Measurements from ENCODE around the gene IGF2. TPM values are rescaled to one million over a fixed set of nuclear protein-coding genes. Genes with fewer than 3 reads are reported as not detected.

IGF2 gene
- total RNA-seq, 2 experiments from 2014 or later = not detected

DNA sequence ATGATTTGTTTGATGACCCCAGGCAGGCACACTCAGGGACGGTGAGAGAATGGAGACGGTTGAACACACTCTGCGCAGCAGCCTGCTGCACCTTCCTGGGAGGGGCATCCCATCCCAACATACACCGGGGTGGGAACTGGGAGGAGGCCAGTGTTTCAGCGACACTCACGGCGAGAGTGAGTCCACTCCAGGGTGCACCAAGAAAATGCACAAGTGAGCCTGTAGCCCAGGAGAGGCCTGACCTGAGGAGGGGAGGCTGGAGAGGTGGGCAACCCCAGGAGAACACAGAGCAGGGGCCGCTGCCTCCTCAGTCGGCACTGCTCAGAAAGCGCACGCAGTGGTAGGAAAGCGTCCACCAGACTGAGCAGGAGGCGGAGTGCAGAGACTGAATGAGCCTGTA is 54.5 kb downstream of the IGF2 start:
- CTCF ChIA-PET = no interaction called here
- no peak for ATAC-seq (ENCODE audit: poor library complexity)

More for the DNA sequence above, 54.5 kb downstream of the IGF2 start:
- no peak overlapping the region for H3K4me3 ChIP-seq (ENCODE audit: low read length)
- H3K36me3 ChIP-seq (ENCODE audit: insufficient read depth, low read length) = no peaks in the 10 kb centered on the region
- peaks cover 8% of the 10 kb centered on the region for H3K4me1 Mint-ChIP-seq (ENCODE audit: low read depth)
- DNase-seq = no peak
- H3K4me1 ChIP-seq (ENCODE audit: insufficient read depth, low read length) = no peaks in the 10 kb centered on the region
- peaks cover 0 to 20% of the 10 kb centered on the region in 2 experiments for H3K9me3 ChIP-seq (ENCODE audit: control insufficient read depth in 1 of 2, insufficient read depth in 1 of 2, low read length in 2 of 2)
- no peaks in the 10 kb centered on the region for H3K36me3 Mint-ChIP-seq (ENCODE audit: low read depth)
- H3K27ac ChIP-seq (ENCODE audit: low read depth in 1 of 2, low read length in 2 of 2) = no peak overlapping the region
- H3K9me3 Mint-ChIP-seq = peaks cover 8% of the 10 kb centered on the region
- POLR2A ChIA-PET = no interaction called here
- TF ChIP-seq, protein P1, sequence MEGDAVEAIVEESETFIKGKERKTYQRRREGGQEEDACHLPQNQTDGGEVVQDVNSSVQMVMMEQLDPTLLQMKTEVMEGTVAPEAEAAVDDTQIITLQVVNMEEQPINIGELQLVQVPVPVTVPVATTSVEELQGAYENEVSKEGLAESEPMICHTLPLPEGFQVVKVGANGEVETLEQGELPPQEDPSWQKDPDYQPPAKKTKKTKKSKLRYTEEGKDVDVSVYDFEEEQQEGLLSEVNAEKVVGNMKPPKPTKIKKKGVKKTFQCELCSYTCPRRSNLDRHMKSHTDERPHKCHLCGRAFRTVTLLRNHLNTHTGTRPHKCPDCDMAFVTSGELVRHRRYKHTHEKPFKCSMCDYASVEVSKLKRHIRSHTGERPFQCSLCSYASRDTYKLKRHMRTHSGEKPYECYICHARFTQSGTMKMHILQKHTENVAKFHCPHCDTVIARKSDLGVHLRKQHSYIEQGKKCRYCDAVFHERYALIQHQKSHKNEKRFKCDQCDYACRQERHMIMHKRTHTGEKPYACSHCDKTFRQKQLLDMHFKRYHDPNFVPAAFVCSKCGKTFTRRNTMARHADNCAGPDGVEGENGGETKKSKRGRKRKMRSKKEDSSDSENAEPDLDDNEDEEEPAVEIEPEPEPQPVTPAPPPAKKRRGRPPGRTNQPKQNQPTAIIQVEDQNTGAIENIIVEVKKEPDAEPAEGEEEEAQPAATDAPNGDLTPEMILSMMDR (IDR thresholded peaks at IDR 0.05) = no peak
- no peak overlapping the region for H3K27ac Mint-ChIP-seq
- peaks cover 8% of the 10 kb centered on the region for H3K27me3 Mint-ChIP-seq
- no peak overlapping the region for H3K4me3 Mint-ChIP-seq
- intact Hi-C loops (cut with DNase I, micrococcal nuclease) = no loop called here
- H3K27me3 ChIP-seq (ENCODE audit: control insufficient read depth in 1 of 2, insufficient read depth in 2 of 2, low read length in 2 of 2) = no peaks in the 10 kb centered on the region

Small RNA genes lying within 50 kb of the gene (microRNA-seq; reads per million reads assigned to microRNA genes)
- not detected for gene MIR4686 (ENCODE audit: borderline microRNAs expressed, borderline replicate concordance)
- not detected for gene MIR483 (ENCODE audit: borderline microRNAs expressed, borderline replicate concordance)

Other genes starting within 250 kb of the IGF2 start
- not detected for gene PRR33, start 247.5 kb downstream of the IGF2 start, total RNA-seq
- gene TNNT3, start 219.7 kb downstream of the IGF2 start, total RNA-seq = 10 to 100 TPM; 19.1 to 21.9 TPM
- 10 to 100 TPM; 31.1 to 38.3 TPM for gene MRPL23, start 192.1 kb downstream of the IGF2 start, total RNA-seq
- not detected for gene H19, start 141.5 kb downstream of the IGF2 start, total RNA-seq
- gene INS, start 21.8 kb upstream of the IGF2 start, total RNA-seq = not detected
- not detected for gene TH, start 32.4 kb upstream of the IGF2 start, total RNA-seq
- gene ASCL2, start 131.2 kb upstream of the IGF2 start, total RNA-seq = not detected
- 10 to 100 TPM; 71.2 to 71.7 TPM for gene C11orf21, start 162.5 kb upstream of the IGF2 start, total RNA-seq
- 10 to 100 TPM; 81.8 TPM for gene TSPAN32, start 162.6 kb upstream of the IGF2 start, total RNA-seq
- 100 to 1,000 TPM; 181 to 183 TPM for gene CD81, start 237.9 kb upstream of the IGF2 start, total RNA-seq